Body of pancreas (tissue), 4 donors: ENCODE data around the gene ADAMTS17.

Source experiments
- POLR2A ChIP-seq, 3 donors: fragments of 450-650 bp; IDR thresholded peaks; one replicate each; pipeline ENCODE4 v1.6.1; 2016; ENCODE audit warnings: antibody characterized with exemption in 3 of 3, mild to moderate bottlenecking in 2 of 3
- TF ChIP-seq, protein P1 (sequence below), 7 experiments: fragments of 450-650 bp in 4 of 7; fragments of 200-600 bp in 3 of 7; sonication (generic) in 3 of 7; IDR thresholded peaks; one replicate each; pipeline ENCODE4 v1.5.1; 2016 to 2019; ENCODE audit warnings: antibody characterized with exemption in 7 of 7

DNA sequence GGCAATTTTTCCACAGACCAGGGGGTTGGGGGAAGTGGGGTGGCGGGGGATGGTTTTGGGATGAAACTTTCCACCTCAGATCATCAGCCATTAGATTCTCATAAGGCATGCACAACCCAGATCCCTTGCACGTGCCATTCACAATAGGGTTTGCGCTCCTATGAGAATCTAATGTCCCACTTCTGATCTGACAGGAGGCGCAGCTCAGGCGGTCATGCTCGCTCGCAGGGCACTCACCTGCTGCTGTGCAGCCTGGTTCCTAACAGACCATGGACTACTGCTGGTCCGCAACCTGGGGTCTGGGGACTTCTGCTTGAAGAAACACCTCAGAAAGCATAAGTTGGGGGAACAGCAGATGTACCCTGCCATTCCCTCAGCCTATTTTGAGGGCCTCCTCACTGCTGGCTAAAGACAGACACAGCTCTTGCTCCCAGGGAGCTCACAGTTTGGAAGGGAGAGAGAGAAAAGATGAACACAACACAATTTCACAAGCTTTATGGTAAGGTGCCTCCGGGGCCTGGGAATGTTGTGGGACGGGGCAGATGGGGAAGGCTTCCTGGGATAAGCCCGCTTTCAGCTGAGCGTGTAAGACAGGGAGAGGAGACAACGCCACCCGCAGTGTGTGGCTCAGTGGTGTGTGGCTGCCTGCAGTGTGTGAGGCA, 285.2 kb downstream of the ADAMTS17 start:
- TF ChIP-seq, protein P1, sequence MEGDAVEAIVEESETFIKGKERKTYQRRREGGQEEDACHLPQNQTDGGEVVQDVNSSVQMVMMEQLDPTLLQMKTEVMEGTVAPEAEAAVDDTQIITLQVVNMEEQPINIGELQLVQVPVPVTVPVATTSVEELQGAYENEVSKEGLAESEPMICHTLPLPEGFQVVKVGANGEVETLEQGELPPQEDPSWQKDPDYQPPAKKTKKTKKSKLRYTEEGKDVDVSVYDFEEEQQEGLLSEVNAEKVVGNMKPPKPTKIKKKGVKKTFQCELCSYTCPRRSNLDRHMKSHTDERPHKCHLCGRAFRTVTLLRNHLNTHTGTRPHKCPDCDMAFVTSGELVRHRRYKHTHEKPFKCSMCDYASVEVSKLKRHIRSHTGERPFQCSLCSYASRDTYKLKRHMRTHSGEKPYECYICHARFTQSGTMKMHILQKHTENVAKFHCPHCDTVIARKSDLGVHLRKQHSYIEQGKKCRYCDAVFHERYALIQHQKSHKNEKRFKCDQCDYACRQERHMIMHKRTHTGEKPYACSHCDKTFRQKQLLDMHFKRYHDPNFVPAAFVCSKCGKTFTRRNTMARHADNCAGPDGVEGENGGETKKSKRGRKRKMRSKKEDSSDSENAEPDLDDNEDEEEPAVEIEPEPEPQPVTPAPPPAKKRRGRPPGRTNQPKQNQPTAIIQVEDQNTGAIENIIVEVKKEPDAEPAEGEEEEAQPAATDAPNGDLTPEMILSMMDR (IDR thresholded peaks at IDR 0.05): no peak
- no peak for TF ChIP-seq POLR2A (IDR thresholded peaks at IDR 0.05)
